HG03521 (cell line): ENCODE data around the gene EIF3K.

Source experiments
- ATAC-seq: cut with Tn5 transposase; IDR thresholded peaks from one replicate; pipeline ENCODE4 v1.9.1; 2021; ENCODE audit warnings: mild to moderate bottlenecking, moderate library complexity; ENCODE audit not compliant: unreplicated experiment

EIF3K gene

GRCh38 chr19:38683393-38684077, 64.5 kb downstream of the EIF3K start:
- no peak for ATAC-seq

GRCh38 chr19:38684078-38684861, 65.3 kb downstream of the EIF3K start:
- no peak for ATAC-seq

- ATAC-seq, result no peak
These were observed 66.1 kb downstream of the EIF3K start for GRCh38 chr19:38684862-38685665.

GRCh38 chr19:38685666-38686529, 66.9 kb downstream of the EIF3K start:
- ATAC-seq, result no peak

GRCh38 chr19:38686530-38686888, 67.5 kb downstream of the EIF3K start:
- ATAC-seq, result no peak
